WTC11 (cell line): ENCODE results near the gene LRIG3.

Experiments used
- CREM ChIP-seq: sonication (generic); formaldehyde crosslinking; IDR thresholded peaks from 2 replicates; pipeline ENCODE4 v1.8.1; 2022; ENCODE audit warnings: mild to moderate bottlenecking, missing genetic modification reagents, moderate library complexity
- SP1 ChIP-seq: sonication (generic); formaldehyde crosslinking; conservative IDR thresholded peaks from 2 replicates; pipeline ENCODE4 v1.8.1; 2022; ENCODE audit warnings: missing genetic modification reagents
- TEAD4 ChIP-seq: sonication (generic); formaldehyde crosslinking; IDR thresholded peaks from 2 replicates; pipeline ENCODE4 v1.8.0; 2022; ENCODE audit warnings: mild to moderate bottlenecking, missing genetic modification reagents
- TP53 ChIP-seq: sonication (generic); formaldehyde crosslinking; IDR thresholded peaks from 2 replicates; pipeline ENCODE4 v1.8.1; 2023; ENCODE audit warnings: mild to moderate bottlenecking, missing genetic modification reagents
- ZNF416 ChIP-seq: fragments of 250-450 bp; sonication (Bioruptor Pico); IDR thresholded peaks from 2 replicates; pipeline ENCODE4 v1.9.0; 2021; ENCODE audit warnings: mild to moderate bottlenecking, inconsistent platforms
- TF ChIP-seq, protein P1 (sequence below): fragments of 200-600 bp; IDR thresholded peaks from 2 replicates; pipeline ENCODE4 v1.8.0; 2022; ENCODE audit warnings: antibody characterized with exemption
- TF ChIP-seq, protein P2 (sequence below): sonication (generic); formaldehyde crosslinking; IDR thresholded peaks from 2 replicates; pipeline ENCODE4 v1.8.0; 2022; ENCODE audit warnings: missing genetic modification reagents
- TF ChIP-seq, protein P3 (sequence below): sonication (generic); formaldehyde crosslinking; IDR thresholded peaks from 2 replicates; pipeline ENCODE4 v1.8.0; 2022; ENCODE audit warnings: mild to moderate bottlenecking, missing genetic modification reagents
- TF ChIP-seq, protein P4 (sequence below): sonication (generic); formaldehyde crosslinking; IDR thresholded peaks from 2 replicates; pipeline ENCODE4 v1.8.1; 2022; ENCODE audit warnings: low read depth, missing genetic modification reagents, borderline replicate concordance
- TF ChIP-seq, protein P5 (sequence below): sonication (generic); formaldehyde crosslinking; IDR thresholded peaks from 2 replicates; pipeline ENCODE4 v1.8.0; 2023; ENCODE audit warnings: mild to moderate bottlenecking, missing genetic modification reagents
- TF ChIP-seq, protein P6 (sequence below): sonication (generic); formaldehyde crosslinking; IDR thresholded peaks from 2 replicates; pipeline ENCODE4 v1.8.1; 2023; ENCODE audit warnings: mild to moderate bottlenecking, missing genetic modification reagents
- TF ChIP-seq, protein P7 (sequence below): sonication (generic); formaldehyde crosslinking; IDR thresholded peaks from 2 replicates; pipeline ENCODE4 v1.8.1; 2022; ENCODE audit warnings: mild to moderate bottlenecking, moderate library complexity, missing genetic modification reagents

DNA sequence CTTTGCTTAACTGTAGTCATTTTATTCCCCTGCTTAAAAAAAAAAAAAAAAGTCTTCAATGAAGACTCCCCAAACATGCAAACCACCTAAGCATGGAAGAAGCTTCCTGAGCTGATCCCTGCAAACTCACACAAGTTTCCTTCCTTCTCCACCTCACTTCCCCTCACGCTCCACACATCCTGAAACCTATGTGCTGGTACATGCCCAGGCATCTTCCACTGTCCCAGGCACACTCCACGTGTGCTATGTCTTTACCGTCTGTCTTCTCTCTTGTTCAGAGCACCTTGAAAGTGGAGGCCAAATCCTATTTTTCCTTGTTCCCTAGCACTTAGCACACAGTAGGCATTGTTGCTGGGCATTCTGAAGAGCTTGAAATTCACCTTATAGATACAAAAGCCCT, 13.4 kb downstream of the LRIG3 start:
- TF ChIP-seq, protein P1, sequence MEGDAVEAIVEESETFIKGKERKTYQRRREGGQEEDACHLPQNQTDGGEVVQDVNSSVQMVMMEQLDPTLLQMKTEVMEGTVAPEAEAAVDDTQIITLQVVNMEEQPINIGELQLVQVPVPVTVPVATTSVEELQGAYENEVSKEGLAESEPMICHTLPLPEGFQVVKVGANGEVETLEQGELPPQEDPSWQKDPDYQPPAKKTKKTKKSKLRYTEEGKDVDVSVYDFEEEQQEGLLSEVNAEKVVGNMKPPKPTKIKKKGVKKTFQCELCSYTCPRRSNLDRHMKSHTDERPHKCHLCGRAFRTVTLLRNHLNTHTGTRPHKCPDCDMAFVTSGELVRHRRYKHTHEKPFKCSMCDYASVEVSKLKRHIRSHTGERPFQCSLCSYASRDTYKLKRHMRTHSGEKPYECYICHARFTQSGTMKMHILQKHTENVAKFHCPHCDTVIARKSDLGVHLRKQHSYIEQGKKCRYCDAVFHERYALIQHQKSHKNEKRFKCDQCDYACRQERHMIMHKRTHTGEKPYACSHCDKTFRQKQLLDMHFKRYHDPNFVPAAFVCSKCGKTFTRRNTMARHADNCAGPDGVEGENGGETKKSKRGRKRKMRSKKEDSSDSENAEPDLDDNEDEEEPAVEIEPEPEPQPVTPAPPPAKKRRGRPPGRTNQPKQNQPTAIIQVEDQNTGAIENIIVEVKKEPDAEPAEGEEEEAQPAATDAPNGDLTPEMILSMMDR, result no peak
- TF ChIP-seq, protein P2, sequence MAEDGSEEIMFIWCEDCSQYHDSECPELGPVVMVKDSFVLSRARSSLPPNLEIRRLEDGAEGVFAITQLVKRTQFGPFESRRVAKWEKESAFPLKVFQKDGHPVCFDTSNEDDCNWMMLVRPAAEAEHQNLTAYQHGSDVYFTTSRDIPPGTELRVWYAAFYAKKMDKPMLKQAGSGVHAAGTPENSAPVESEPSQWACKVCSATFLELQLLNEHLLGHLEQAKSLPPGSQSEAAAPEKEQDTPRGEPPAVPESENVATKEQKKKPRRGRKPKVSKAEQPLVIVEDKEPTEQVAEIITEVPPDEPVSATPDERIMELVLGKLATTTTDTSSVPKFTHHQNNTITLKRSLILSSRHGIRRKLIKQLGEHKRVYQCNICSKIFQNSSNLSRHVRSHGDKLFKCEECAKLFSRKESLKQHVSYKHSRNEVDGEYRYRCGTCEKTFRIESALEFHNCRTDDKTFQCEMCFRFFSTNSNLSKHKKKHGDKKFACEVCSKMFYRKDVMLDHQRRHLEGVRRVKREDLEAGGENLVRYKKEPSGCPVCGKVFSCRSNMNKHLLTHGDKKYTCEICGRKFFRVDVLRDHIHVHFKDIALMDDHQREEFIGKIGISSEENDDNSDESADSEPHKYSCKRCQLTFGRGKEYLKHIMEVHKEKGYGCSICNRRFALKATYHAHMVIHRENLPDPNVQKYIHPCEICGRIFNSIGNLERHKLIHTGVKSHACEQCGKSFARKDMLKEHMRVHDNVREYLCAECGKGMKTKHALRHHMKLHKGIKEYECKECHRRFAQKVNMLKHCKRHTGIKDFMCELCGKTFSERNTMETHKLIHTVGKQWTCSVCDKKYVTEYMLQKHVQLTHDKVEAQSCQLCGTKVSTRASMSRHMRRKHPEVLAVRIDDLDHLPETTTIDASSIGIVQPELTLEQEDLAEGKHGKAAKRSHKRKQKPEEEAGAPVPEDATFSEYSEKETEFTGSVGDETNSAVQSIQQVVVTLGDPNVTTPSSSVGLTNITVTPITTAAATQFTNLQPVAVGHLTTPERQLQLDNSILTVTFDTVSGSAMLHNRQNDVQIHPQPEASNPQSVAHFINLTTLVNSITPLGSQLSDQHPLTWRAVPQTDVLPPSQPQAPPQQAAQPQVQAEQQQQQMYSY (CRISPR knock-in tag), result no peak
- TF ChIP-seq SP1 (CRISPR knock-in tag) (no peak), TEAD4 (CRISPR knock-in tag) (no peak), ZNF416 (CRISPR knock-in tag) (no peak), TP53 (CRISPR knock-in tag) (no peak), CREM (no peak)
- TF ChIP-seq, protein P3, sequence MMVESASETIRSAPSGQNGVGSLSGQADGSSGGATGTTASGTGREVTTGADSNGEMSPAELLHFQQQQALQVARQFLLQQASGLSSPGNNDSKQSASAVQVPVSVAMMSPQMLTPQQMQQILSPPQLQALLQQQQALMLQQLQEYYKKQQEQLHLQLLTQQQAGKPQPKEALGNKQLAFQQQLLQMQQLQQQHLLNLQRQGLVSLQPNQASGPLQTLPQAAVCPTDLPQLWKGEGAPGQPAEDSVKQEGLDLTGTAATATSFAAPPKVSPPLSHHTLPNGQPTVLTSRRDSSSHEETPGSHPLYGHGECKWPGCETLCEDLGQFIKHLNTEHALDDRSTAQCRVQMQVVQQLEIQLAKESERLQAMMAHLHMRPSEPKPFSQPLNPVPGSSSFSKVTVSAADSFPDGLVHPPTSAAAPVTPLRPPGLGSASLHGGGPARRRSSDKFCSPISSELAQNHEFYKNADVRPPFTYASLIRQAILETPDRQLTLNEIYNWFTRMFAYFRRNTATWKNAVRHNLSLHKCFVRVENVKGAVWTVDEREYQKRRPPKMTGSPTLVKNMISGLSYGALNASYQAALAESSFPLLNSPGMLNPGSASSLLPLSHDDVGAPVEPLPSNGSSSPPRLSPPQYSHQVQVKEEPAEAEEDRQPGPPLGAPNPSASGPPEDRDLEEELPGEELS (CRISPR knock-in tag), result no peak
- TF ChIP-seq, protein P4, sequence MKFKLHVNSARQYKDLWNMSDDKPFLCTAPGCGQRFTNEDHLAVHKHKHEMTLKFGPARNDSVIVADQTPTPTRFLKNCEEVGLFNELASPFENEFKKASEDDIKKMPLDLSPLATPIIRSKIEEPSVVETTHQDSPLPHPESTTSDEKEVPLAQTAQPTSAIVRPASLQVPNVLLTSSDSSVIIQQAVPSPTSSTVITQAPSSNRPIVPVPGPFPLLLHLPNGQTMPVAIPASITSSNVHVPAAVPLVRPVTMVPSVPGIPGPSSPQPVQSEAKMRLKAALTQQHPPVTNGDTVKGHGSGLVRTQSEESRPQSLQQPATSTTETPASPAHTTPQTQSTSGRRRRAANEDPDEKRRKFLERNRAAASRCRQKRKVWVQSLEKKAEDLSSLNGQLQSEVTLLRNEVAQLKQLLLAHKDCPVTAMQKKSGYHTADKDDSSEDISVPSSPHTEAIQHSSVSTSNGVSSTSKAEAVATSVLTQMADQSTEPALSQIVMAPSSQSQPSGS (CRISPR knock-in tag), result no peak
- TF ChIP-seq, protein P5, sequence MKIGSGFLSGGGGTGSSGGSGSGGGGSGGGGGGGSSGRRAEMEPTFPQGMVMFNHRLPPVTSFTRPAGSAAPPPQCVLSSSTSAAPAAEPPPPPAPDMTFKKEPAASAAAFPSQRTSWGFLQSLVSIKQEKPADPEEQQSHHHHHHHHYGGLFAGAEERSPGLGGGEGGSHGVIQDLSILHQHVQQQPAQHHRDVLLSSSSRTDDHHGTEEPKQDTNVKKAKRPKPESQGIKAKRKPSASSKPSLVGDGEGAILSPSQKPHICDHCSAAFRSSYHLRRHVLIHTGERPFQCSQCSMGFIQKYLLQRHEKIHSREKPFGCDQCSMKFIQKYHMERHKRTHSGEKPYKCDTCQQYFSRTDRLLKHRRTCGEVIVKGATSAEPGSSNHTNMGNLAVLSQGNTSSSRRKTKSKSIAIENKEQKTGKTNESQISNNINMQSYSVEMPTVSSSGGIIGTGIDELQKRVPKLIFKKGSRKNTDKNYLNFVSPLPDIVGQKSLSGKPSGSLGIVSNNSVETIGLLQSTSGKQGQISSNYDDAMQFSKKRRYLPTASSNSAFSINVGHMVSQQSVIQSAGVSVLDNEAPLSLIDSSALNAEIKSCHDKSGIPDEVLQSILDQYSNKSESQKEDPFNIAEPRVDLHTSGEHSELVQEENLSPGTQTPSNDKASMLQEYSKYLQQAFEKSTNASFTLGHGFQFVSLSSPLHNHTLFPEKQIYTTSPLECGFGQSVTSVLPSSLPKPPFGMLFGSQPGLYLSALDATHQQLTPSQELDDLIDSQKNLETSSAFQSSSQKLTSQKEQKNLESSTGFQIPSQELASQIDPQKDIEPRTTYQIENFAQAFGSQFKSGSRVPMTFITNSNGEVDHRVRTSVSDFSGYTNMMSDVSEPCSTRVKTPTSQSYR (CRISPR knock-in tag), result no peak
- TF ChIP-seq, protein P6, sequence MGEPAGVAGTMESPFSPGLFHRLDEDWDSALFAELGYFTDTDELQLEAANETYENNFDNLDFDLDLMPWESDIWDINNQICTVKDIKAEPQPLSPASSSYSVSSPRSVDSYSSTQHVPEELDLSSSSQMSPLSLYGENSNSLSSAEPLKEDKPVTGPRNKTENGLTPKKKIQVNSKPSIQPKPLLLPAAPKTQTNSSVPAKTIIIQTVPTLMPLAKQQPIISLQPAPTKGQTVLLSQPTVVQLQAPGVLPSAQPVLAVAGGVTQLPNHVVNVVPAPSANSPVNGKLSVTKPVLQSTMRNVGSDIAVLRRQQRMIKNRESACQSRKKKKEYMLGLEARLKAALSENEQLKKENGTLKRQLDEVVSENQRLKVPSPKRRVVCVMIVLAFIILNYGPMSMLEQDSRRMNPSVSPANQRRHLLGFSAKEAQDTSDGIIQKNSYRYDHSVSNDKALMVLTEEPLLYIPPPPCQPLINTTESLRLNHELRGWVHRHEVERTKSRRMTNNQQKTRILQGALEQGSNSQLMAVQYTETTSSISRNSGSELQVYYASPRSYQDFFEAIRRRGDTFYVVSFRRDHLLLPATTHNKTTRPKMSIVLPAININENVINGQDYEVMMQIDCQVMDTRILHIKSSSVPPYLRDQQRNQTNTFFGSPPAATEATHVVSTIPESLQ (CRISPR knock-in tag), result no peak
- TF ChIP-seq, protein P7, sequence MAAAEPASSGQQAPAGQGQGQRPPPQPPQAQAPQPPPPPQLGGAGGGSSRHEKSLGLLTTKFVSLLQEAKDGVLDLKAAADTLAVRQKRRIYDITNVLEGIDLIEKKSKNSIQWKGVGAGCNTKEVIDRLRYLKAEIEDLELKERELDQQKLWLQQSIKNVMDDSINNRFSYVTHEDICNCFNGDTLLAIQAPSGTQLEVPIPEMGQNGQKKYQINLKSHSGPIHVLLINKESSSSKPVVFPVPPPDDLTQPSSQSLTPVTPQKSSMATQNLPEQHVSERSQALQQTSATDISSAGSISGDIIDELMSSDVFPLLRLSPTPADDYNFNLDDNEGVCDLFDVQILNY (CRISPR knock-in tag), result no peak
